HG03196 (cell line): ENCODE results near the gene ZNF439.
"Not testable (repeated sequence)": the region's sequence is repeated elsewhere in the genome, so short reads cannot be mapped to it uniquely, and the experiment has no call there.

Experiments
- ATAC-seq: cut with Tn5 transposase; IDR thresholded peaks from one replicate; pipeline ENCODE4 v1.9.1; 2021; ENCODE audit not compliant: unreplicated experiment

The ZNF439 gene

DNA sequence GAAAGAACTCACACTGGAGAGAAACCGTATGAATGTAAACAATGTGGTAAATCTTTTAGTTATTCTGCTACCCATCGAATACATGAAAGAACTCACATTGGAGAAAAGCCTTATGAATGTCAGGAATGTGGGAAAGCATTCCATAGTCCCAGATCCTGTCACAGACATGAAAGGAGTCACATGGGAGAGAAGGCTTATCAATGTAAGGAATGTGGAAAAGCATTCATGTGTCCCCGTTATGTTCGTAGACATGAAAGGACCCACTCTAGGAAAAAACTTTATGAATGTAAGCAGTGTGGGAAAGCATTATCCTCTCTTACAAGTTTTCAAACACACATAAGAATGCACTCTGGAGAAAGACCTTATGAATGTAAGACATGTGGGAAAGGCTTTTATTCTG lies 19.2 kb downstream of the ZNF439 start:
- ATAC-seq, result not testable (repeated sequence)

DNA sequence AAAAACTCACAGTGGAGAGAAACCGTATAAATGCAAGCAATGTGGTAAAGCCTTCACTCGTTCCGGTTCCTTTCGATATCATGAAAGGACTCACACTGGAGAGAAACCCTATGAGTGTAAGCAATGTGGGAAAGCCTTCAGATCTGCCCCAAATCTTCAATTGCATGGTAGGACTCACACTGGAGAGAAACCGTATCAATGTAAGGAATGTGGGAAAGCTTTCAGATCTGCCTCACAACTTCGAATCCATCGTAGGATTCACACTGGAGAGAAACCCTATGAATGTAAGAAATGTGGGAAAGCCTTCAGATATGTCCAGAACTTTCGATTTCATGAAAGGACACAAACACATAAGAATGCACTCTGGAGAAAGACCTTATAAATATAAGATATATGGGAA lies 19.7 kb downstream of the ZNF439 start:
- no peak for ATAC-seq

DNA sequence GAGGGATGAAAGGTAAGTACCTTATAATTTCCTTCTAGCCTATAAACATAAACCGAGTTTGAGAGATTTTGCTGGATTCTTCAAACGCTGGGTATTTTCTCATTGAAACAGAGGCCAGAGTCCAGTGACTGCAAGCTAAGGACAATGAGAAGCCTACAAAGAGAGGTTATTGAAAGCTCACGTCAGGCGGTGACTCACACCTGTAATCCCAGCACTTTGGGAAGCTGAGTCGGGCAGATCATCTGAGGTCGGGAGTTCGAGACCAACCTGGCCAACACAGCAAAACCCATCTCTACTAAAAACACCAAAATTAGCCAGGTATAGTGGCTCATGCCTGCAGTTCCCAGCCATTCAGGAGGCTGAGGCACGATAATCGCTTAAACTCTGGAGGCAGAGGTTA lies 24.1 kb downstream of the ZNF439 start:
- no peak for ATAC-seq

DNA sequence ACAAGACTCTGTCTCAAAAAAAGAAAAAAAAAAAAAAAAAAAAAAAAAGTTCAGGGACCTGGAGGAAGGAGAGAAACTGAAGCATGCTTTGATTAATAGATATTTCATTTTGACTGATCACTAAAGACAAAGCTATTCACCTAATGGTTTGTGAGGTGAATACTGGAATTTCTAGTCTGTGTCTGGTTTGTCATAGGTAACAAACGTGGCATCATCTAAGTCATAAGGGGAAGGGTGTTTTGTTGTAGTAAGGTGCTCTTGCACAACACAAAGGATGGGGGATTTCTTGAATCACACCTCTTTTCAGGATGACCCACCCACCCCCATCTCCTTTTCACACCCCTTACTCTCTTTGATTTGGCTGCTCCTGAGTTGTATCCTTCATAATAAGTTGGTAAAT lies 25.2 kb downstream of the ZNF439 start:
- no peak for ATAC-seq

DNA sequence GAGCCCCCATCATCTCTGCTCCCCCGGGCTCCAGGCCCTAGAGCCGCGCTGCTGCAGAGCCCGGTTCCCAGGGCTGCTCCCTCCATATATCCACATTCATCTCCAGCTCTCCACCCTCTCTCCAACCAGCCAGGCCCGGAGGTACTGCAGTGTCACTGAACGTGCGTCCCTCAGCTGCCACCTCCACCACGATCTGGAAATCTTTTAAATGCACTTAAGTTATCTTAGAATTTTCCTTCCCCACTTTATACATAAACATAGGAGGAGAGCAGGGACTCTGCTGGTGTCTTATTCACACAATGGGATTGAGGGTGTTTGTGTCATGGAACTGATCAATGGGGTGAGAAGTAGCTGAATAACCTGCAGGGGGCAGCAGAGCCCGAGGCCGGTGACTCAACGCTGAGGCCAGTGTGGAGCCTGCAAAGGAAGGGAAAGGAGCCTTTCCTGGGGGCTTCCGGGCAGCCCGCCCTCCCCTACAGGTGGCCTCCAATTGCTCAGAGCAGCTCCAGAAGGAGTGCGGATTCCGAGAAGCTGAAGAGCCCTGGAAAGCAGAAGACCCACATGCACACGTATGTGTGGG lies 31.3 kb downstream of the ZNF439 start:
- ATAC-seq, result not testable (repeated sequence)

DNA sequence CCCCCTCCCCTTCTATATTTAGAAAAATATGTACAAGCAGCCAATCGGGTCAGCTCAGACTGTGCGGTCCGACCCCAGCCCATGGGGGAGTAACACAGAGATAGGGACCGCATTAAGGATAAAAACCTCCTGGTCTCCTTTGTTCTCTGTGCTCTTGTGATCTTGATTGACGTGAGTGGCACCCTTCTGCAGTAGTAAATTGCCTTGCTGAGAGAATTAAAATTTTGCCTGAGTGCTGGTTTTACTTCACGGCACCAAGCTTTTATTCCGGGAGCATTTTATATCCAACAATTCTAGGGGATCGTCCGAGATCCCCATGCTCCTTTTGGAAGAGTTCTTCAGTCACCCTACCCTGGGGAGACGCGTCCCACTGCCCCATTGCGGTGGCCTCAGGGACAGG lies 32.1 kb downstream of the ZNF439 start:
- no peak for ATAC-seq

DNA sequence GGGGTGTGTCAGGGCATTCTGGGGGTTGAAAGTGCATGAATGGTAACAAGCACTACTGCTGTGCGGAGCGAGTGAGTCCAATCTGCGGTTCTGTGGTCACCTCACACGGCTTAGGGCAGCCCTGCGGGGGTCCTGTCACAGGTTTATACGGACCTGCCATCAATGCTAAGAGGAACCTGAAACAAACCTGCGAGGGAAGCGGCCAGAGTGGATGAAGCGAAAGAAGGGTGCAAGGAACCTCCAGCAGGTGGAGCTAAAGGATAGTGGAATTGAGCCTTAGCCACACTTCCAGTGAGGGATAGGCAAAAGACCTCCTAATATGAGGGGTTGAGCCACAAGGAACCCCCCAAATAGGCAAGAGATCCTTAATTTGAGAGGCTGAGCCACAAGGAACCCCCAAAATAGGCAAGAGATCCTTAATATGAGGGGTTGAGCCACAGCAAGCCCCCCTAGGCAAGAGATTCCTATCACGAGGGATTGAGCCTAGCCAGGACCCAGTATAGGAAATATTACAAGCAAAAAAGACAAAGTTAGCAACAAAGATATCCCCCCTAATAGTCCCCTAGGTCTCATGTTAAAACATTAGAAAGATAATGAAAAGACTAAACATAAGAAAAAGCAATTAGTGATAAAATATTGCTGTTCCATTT lies 32.8 kb downstream of the ZNF439 start:
- ATAC-seq, result no peak

DNA sequence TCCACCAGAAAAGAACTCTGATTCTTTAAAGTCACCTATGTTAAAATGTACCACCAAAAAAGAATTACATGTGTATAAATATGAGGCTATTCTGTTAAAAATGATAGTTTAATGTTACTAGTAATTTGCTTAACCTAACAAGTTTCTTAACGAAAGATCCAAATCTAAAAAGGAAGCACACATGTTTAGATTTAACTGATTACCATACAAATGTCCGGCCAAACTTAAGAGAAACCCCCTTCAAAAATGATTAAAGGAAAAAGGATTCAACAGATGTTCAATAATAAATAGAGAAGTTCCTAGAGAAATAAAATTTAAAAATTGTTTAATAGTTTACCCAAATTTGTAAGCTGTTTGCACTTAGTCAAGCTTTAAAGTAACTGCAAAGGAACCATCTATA lies 34.1 kb downstream of the ZNF439 start:
- no peak for ATAC-seq

DNA sequence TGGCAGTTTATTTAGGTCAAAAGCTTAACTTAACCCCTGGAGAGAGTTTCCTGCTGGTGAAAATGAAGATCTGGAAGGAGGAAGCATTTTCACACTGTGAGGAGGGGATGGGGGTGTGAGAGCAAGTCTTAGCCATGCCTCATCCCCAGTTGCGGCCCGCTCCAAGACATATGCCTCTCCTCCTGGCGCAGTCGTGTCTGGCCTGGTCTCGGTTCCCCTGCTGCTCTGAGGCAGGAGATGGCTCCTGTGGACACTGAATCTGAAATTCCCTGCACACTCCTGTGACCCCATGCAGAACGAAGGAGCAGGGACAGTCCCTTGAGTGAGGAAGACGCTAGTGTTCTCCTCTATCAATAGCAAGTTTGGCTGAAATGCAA lies 38.7 kb downstream of the ZNF439 start:
- ATAC-seq, result no peak

DNA sequence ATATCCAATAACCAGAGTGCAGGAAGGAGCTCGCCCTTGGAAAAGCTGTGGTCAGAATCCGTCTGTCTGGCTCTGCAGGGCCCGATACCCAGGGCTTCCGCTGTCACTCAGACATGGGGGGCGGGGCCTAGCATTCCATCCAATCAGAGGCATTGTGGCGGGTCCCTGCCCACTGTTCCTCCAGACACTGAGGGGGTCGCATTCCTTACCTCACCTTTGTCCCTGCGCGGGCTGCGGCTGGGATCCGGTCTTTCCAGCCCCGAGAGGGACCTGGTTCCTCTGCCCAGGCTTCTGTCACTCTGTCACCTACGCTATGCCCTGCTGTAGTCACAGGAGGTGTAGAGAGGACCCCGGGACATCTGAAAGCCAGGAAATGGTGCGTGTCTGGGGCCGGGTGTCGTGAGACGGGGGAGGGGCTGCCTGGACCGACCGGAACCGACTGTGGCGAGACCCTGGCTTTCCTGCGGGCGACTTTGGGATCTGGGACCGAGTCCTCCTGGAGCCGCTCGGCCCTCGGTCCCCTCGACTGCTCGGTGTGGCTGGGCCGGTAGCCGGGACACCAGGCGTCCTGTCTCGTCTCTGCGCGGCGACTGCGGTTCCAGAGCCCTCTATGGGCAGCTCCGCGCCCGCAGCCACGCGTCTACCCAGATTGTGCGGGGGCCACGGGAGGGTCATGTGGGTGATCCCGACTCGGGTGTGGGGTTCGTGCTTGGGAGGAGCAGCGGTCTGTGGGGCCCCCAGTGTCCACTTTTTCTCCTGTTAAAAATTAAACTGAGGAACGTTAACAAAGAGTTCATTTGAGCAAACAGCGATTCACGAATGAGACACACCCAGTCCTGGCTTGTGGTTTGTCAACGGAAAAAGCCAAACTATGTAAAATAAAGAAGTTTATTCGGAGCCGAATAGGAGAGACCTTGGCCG lies 39.3 kb downstream of the ZNF439 start, which contains the start of gene ZNF69:
Gene ZNF69 (plus strand): TSS at position 172 of the 921 bp plus-strand sequence. CDS start 142 bp downstream, at position 314.
- no peak for ATAC-seq

DNA sequence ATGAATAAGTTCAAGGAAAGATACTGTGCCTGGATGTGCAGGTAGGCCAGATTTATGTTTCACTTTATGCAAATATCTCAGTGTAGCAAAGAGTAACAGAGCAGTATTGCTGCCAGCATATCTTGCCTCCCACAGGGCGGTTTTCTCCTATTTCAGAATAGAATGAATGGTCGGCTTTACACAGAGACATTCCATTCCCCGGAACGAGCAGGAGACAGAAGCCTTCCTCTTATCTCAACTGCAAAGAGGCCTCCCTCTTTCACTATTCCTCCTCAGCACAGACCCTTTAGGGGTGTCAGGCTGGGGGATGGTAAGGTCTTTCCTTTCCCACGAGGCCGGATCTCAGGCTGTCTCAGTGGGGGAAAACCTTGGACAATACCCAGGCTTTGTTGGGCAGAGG lies 41.4 kb downstream of the ZNF439 start:
- ATAC-seq, result not testable (repeated sequence)

DNA sequence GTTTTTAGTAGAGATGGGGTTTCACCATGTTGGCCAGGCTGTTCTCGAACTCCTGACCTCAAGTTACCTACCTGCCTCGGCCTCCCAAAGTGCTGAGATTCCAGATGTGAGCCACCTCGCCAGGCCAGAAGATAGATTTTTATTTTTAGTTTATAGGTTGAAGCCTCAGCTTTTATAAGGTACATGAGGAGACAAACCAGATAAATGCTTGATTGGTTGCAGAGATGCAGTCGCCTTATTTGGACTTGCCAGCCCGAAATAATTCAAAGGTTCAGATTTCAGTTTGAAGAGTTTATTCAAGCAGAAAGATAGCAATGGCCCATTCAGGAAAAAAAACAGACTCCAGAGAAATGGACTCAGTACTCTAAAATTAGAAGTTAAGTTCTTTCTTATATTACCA lies 42.1 kb downstream of the ZNF439 start:
- no peak for ATAC-seq

DNA sequence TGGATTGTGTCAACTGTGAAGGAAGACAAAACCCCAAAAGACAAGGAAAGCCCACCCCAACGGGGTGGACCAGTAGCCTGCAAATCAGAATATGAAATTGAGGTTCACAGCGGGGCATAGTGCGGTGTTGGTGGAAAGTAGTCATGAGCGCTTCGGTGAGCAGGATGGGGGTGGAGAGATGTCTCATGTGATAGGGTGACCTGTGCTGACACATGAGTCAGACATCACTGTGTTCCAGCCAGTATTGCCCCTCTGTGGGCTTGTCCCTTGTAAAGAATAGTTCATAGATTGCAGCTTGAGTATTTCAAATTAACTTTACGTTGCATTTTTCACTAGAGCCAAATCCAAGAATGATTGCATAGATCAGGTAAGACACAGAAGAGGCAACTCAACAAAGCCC lies 46.3 kb downstream of the ZNF439 start:
- no peak for ATAC-seq

DNA sequence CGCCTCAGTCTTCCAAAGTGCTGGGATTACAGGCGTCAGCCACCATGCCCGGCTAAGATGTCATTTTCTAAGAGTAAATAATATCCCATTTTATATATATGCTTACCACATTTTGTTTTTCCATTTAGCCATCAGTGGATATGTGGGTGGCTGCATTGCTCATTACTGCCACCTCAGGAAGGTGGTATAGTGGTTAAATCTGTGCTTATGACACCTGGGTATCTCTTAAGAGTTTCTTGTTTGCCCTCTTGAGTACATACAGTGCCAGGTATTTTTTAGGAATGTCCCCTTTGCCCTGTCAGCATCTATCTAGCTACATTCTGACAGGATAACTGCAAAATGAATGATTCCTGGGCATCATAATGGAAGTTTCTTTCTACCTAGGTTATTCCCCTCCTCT lies 53.7 kb downstream of the ZNF439 start:
- ATAC-seq, result no peak

DNA sequence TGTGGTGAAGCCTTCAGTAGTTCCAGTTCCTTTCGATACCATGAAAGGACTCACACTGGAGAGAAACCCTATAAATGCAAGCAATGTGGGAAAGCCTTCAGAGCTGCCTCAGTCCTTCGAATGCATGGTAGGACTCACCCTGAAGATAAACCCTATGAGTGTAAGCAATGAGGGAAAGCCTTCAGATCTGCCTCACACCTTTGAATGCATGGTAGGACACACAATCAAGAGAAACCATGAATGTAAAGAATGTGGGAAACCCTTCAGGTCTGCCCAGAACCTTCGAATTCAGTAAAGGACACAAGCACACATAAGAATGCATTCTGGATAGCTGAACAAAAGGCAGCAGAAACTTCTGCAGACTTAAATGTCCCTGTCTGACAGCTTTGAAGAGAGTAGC lies 57.4 kb downstream of the ZNF439 start:
- no peak for ATAC-seq

DNA sequence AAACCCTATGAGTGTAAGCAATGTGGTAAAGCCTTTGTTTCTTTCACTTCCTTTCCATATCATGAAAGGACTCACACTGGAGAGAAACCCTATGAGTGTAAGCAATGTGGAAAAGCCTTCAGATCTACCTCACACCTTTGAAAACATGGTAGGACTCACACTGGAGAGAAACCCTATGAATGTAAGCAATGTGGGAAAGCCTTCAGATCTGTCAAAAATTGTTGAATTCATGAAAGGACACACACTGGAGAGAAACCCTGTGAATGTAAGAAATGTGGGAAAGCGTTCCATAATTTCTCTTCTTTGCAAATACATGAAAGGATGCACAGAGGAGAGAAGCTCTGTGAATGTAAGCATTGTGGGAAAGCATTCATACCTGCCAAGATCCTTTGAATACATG lies 63.4 kb downstream of the ZNF439 start:
- ATAC-seq, result not testable (repeated sequence)

DNA sequence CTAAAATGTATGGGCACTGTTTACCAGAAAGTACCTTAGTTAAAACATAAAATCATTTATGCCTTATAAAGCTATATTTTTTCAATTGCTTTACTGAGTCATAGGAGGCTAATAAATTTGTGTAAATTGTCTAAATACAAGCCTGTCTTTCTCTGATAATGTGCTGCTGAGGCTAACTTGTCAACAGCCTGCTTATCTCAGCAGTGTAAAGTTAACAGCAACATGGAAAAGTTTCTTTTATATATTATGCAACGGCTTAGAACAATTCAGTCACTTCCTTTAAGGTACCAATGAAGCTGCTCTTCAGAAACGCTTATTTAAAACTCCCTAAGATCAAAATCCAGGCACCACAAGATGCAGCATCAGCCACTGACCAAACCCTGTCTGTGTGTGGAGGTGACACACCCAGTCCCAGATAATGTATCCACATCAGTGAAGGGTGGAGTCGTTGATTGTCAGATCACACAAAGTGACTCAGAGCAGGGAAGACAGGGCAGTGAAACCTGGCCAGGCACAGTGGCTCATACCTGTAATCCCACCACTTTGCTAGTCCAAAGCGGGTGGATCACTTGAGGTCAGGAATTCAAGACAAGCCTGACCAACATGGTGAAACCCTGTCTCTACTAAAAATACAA lies 66.0 kb downstream of the ZNF439 start:
- ATAC-seq, result not testable (repeated sequence)
